Astrocyte (in vitro differentiated cells and primary cell): ENCODE data around the gene EXOC3. TPM values are rescaled to one million over a fixed set of nuclear protein-coding genes. Genes with fewer than 3 reads are reported as not detected.

Experiments
- DNase-seq: peaks from one replicate; pipeline ENCODE4 v3.0.0-alpha.2; 2010; ENCODE audit warnings: low read depth
- FAIRE-seq: peaks from 2 replicates; lab custom pipeline; 2011; peaks lifted over from hg19 to GRCh38; lab: Jason Lieb, UNC
- H2AFZ ChIP-seq: 2 replicates; pipeline ENCODE4 v1.6.0; 2012; ENCODE audit warnings: low read depth, low read length, inconsistent platforms
- H3K27ac ChIP-seq: 2 replicates; pipeline ENCODE4 v1.5.1; 2011; ENCODE audit warnings: low read depth, low read length, inconsistent platforms
- H3K27me3 ChIP-seq: 2 replicates; pipeline ENCODE4 v1.6.0; 2011; ENCODE audit warnings: low read length, inconsistent platforms; ENCODE audit not compliant: insufficient read depth
- H3K36me3 ChIP-seq: 2 replicates; pipeline ENCODE4 v1.5.1; 2011; ENCODE audit warnings: low read length, inconsistent platforms; ENCODE audit not compliant: insufficient read depth
- H3K4me1 ChIP-seq: 2 replicates; pipeline ENCODE4 v1.5.1; 2011; ENCODE audit warnings: low read length, inconsistent platforms; ENCODE audit not compliant: insufficient read depth
- H3K4me2 ChIP-seq: 2 replicates; pipeline ENCODE4 v1.6.0; 2012; ENCODE audit warnings: low read length, inconsistent platforms
- H3K4me3 ChIP-seq: 2 replicates; pipeline ENCODE4 v1.5.1; 2011; ENCODE audit warnings: low read depth, mild to moderate bottlenecking, low read length, inconsistent platforms; ENCODE audit not compliant: insufficient read depth
- H3K79me2 ChIP-seq: 2 replicates; pipeline ENCODE4 v1.6.0; 2012; ENCODE audit warnings: mild to moderate bottlenecking, low read length, inconsistent platforms; ENCODE audit not compliant: insufficient read depth
- H3K9ac ChIP-seq: 2 replicates; pipeline ENCODE4 v1.6.0; 2012; ENCODE audit warnings: mild to moderate bottlenecking, low read length, inconsistent platforms
- H3K9me3 ChIP-seq: 2 replicates; pipeline ENCODE4 v1.5.1; 2012; ENCODE audit warnings: low read depth, mild to moderate bottlenecking, low read length, inconsistent platforms; ENCODE audit not compliant: insufficient read depth
- H4K20me1 ChIP-seq: 2 replicates; pipeline ENCODE4 v1.6.0; 2012; ENCODE audit warnings: low read length, inconsistent platforms; ENCODE audit not compliant: insufficient read depth
- H3K27ac Mint-ChIP-seq: one replicate; pipeline ENCODE4 v1.8.0; 2021; ENCODE audit warnings: mild to moderate bottlenecking, mixed read lengths; ENCODE audit not compliant: unreplicated experiment
- H3K27me3 Mint-ChIP-seq: one replicate; pipeline ENCODE4 v1.8.0; 2021; ENCODE audit warnings: low read depth, mixed read lengths; ENCODE audit not compliant: unreplicated experiment
- H3K36me3 Mint-ChIP-seq: one replicate; pipeline ENCODE4 v1.8.0; 2021; ENCODE audit warnings: low read depth, mixed read lengths; ENCODE audit not compliant: unreplicated experiment
- H3K4me1 Mint-ChIP-seq: one replicate; pipeline ENCODE4 v1.8.0; 2021; ENCODE audit warnings: low read depth, mixed read lengths; ENCODE audit not compliant: unreplicated experiment
- H3K4me3 Mint-ChIP-seq: one replicate; pipeline ENCODE4 v1.8.0; 2021; ENCODE audit warnings: mild to moderate bottlenecking, moderate library complexity, mixed read lengths; ENCODE audit not compliant: unreplicated experiment
- H3K9me3 Mint-ChIP-seq: one replicate; pipeline ENCODE4 v1.8.0; 2021; ENCODE audit warnings: mild to moderate bottlenecking, mixed read lengths; ENCODE audit not compliant: unreplicated experiment
- EZH2 ChIP-seq: IDR thresholded peaks from 2 replicates; pipeline ENCODE4 v1.6.1; 2012; ENCODE audit warnings: mild to moderate bottlenecking, low read length, inconsistent platforms; ENCODE audit not compliant: insufficient read depth
- total RNA-seq: library from RNA; stranded (reverse); gene quantifications from 2 replicates; pipeline ENCODE4 v1.2.1, GENCODE V29; 2021
- TF ChIP-seq, protein P1 (sequence below): IDR thresholded peaks from 2 replicates; pipeline ENCODE4 v1.5.1; 2011; ENCODE audit warnings: low read depth, mild to moderate bottlenecking, inconsistent platforms, low read length, moderate library complexity; ENCODE audit not compliant: insufficient read depth

Gene EXOC3
- total RNA-seq, 1 donor from 2014 or later = 37.9 TPM

DNA sequence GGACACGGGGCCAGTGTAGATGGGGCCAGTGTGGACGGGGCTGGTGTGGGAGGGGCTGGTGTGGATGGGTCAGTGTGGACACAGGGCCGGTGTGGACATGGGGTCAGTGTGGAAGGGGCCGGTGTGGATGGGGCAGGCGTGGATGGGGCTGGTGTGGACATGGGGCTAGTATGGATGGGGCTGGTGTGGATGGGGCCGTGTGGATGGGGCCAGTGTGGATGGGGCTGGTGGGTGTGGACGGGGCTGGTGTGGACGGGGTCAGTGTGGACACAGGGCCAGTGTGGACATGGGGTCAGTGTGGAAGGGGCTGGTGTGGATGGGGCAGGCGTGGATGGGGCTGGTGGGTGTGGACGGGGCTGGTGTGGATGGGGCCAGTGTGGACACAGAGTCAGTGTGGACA, 57.5 kb downstream of the EXOC3 start:
- FAIRE-seq (no peak), DNase-seq (no peak)
- no peak overlapping the region for H3K4me3 ChIP-seq
- no peaks in the 10 kb centered on the region for H3K36me3 Mint-ChIP-seq
- no peak overlapping the region for H3K4me3 Mint-ChIP-seq
- no peak overlapping the region for H3K9ac ChIP-seq
- H3K9me3 ChIP-seq = peaks cover 3% of the 10 kb centered on the region
- no peak overlapping the region for H3K27ac Mint-ChIP-seq
- H3K4me2 ChIP-seq = no peak overlapping the region
- no peaks in the 10 kb centered on the region for H3K4me1 ChIP-seq
- no peak overlapping the region for H3K27ac ChIP-seq
- H3K9me3 Mint-ChIP-seq = no peaks in the 10 kb centered on the region
- TF ChIP-seq EZH2 = no peak
- TF ChIP-seq, protein P1, sequence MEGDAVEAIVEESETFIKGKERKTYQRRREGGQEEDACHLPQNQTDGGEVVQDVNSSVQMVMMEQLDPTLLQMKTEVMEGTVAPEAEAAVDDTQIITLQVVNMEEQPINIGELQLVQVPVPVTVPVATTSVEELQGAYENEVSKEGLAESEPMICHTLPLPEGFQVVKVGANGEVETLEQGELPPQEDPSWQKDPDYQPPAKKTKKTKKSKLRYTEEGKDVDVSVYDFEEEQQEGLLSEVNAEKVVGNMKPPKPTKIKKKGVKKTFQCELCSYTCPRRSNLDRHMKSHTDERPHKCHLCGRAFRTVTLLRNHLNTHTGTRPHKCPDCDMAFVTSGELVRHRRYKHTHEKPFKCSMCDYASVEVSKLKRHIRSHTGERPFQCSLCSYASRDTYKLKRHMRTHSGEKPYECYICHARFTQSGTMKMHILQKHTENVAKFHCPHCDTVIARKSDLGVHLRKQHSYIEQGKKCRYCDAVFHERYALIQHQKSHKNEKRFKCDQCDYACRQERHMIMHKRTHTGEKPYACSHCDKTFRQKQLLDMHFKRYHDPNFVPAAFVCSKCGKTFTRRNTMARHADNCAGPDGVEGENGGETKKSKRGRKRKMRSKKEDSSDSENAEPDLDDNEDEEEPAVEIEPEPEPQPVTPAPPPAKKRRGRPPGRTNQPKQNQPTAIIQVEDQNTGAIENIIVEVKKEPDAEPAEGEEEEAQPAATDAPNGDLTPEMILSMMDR = no peak
- no peaks in the 10 kb centered on the region for H3K79me2 ChIP-seq
- H2AFZ ChIP-seq = no peak overlapping the region
- no peaks in the 10 kb centered on the region for H3K36me3 ChIP-seq
- peaks cover 69% of the 10 kb centered on the region for H3K27me3 Mint-ChIP-seq
- no peaks in the 10 kb centered on the region for H4K20me1 ChIP-seq
- H3K4me1 Mint-ChIP-seq = no peaks in the 10 kb centered on the region
- peaks cover 5% of the 10 kb centered on the region for H3K27me3 ChIP-seq

DNA sequence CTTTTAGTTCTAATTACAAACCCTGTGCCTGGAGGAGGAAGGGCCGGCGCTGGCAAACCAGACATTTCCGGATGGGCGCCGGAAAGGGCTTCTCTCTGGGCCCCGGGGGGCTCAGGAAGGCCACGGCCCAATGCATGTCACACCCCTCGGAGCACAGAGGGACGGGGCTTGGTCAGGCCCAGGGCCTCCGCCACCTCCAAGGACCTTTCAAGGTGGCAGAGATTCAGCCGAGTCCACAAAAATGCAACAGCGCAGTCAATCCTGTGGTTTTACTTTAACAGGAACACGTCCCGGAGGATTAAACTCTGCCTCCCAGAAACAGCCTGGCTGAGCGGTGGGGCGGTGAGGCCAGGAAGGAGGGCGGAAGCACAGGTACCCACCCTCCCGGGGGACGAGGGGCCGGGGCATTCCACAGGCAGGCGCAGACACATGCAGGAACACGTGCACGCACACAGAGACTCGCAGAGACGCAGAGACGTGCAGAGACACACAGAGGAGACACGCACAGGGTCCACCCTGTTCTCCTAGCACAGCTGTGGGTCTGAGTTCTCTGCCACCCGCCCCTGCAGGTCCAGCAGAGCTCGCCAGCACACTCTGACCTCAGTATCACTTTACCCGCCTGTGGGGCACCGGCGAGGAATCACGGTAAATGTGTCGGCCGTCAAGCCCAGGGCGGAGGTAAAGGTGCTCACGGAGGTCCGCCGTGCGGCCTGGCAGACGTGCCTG, 58.3 kb downstream of the EXOC3 start:
- H2AFZ ChIP-seq = no peak overlapping the region
- Mint-ChIP-seq H3K27me3 (peaks cover 64% of the 10 kb centered on the region), H3K4me1 (no peaks in the 10 kb centered on the region), H3K4me3 (no peak overlapping the region), H3K36me3 (no peaks in the 10 kb centered on the region), H3K27ac (no peak overlapping the region), H3K9me3 (no peaks in the 10 kb centered on the region)
- no peak overlapping the region for H3K4me3 ChIP-seq
- H3K9me3 ChIP-seq = peaks cover 3% of the 10 kb centered on the region
- no peak overlapping the region for H3K4me2 ChIP-seq
- H4K20me1 ChIP-seq = no peaks in the 10 kb centered on the region
- H3K27me3 ChIP-seq = peaks cover 5% of the 10 kb centered on the region
- H3K27ac ChIP-seq = no peak overlapping the region
- no peak overlapping the region for H3K9ac ChIP-seq
- DNase-seq (no peak), FAIRE-seq (no peak)
- no peaks in the 10 kb centered on the region for H3K4me1 ChIP-seq
- TF ChIP-seq, protein P1 = no peak
- no peak for TF ChIP-seq EZH2
- H3K79me2 ChIP-seq = no peaks in the 10 kb centered on the region
- H3K36me3 ChIP-seq = no peaks in the 10 kb centered on the region

DNA sequence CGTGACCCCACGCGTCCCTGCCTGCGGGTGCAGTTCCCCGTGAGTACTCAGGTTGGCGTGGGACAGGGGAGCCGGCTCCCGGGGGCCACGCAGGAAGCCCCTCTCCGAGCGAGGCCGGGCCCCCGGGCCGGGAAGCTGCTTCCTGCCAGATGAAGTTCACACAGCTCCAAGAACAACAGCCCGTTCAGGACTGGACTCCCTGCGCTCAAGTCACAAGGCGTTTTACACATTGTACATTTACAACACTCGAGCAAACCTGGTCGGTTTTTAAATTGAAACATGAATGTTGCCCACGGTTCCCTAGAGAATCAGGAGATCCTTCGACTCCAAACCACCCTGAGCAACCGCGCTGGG, 58.8 kb downstream of the EXOC3 start:
- no peak overlapping the region for H3K27ac Mint-ChIP-seq
- FAIRE-seq = no peak

More for the DNA sequence above, 58.8 kb downstream of the EXOC3 start:
- Mint-ChIP-seq H3K36me3 (no peaks in the 10 kb centered on the region), H3K27me3 (peaks cover 59% of the 10 kb centered on the region), H3K4me1 (no peaks in the 10 kb centered on the region), H3K4me3 (no peak overlapping the region), H3K9me3 (no peaks in the 10 kb centered on the region)
- no peak for DNase-seq
- H3K36me3 ChIP-seq = no peaks in the 10 kb centered on the region
- H3K4me3 ChIP-seq = no peak overlapping the region
- H3K4me2 ChIP-seq = no peak overlapping the region
- H3K9me3 ChIP-seq = peaks cover 3% of the 10 kb centered on the region
- no peak overlapping the region for H3K9ac ChIP-seq
- H2AFZ ChIP-seq = no peak overlapping the region
- no peaks in the 10 kb centered on the region for H3K79me2 ChIP-seq
- H3K27ac ChIP-seq = no peak overlapping the region
- TF ChIP-seq EZH2 = peak; percentile 71
- TF ChIP-seq, protein P1 = no peak
- peaks cover 5% of the 10 kb centered on the region for H3K27me3 ChIP-seq
- H4K20me1 ChIP-seq = no peaks in the 10 kb centered on the region
- H3K4me1 ChIP-seq = no peaks in the 10 kb centered on the region
